Measurements from ENCODE around the gene LIN28B.
A peak's percentile ranks its signal among the peaks of the same experiment; 100 is the strongest.
"Not testable (repeated sequence)": the region's sequence is repeated elsewhere in the genome, so short reads cannot be mapped to it uniquely, and the experiment has no call there.

The LIN28B gene

DNA sequence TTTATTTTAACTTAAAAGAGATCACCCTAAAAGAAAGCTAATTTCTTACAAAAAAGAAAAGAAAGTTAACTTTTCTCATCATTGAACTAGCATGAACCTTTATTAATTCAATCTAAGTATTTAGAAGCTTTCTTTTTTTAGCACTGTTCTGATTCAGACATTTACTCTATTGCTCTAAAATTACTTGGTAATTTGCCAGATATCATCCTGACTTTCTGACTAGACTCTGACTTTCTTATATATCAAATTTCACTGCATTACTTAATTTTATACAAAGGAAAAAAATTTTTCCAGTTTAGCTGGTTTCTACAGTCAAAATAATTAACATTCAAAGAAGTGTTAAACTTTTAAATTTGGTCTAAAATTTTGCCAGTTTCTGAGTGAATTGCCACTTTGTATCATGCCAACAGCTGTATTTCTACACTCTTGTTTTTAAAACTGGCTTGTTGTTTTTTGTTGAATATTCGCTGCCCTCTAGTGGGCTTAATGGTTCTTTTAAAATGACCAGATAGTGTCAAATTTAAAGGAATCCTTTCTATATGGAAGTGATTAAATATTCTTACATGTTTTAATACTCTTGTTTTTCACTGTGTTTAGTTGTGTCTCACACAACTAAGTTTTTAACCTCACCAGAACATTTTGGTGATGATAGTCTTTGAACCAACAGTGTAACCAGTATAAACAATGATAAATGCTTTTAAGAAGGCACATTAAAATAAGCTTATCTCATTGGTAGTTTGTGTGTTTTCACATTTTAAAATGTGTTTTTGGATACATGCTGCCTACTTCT lies 120.9 kb downstream of the LIN28B start:
- H3K9me3 ChIP-seq = no peaks in the 10 kb centered on the region
- no peaks in the 10 kb centered on the region for H3K4me1 ChIP-seq
- no peak overlapping the region for H3K4me3 ChIP-seq
- H3K36me3 ChIP-seq = no peaks in the 10 kb centered on the region
- TF ChIP-seq, protein P1, sequence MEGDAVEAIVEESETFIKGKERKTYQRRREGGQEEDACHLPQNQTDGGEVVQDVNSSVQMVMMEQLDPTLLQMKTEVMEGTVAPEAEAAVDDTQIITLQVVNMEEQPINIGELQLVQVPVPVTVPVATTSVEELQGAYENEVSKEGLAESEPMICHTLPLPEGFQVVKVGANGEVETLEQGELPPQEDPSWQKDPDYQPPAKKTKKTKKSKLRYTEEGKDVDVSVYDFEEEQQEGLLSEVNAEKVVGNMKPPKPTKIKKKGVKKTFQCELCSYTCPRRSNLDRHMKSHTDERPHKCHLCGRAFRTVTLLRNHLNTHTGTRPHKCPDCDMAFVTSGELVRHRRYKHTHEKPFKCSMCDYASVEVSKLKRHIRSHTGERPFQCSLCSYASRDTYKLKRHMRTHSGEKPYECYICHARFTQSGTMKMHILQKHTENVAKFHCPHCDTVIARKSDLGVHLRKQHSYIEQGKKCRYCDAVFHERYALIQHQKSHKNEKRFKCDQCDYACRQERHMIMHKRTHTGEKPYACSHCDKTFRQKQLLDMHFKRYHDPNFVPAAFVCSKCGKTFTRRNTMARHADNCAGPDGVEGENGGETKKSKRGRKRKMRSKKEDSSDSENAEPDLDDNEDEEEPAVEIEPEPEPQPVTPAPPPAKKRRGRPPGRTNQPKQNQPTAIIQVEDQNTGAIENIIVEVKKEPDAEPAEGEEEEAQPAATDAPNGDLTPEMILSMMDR (IDR thresholded peaks at IDR 0.05) = peak; percentile 24 to 30
- no peak for DNase-seq
- no peaks in the 10 kb centered on the region for H3K27me3 ChIP-seq
- intact Hi-C loops (cut with DNase I; ENCODE audit: low total_unique reads) = no loop called here
- H3K27ac ChIP-seq = no peak overlapping the region

DNA sequence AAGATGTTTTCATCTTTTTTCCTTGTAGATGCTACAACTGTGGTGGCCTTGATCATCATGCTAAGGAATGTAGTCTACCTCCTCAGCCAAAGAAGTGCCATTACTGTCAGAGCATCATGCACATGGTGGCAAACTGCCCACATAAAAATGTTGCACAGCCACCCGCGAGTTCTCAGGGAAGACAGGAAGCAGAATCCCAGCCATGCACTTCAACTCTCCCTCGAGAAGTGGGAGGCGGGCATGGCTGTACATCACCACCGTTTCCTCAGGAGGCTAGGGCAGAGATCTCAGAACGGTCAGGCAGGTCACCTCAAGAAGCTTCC lies 121.4 kb downstream of the LIN28B start:
- intact Hi-C loops (cut with DNase I; ENCODE audit: low total_unique reads) = no loop called here
- DNase-seq = no peak
- Histone ChIP-seq H3K36me3 (no peaks in the 10 kb centered on the region), H3K9me3 (no peaks in the 10 kb centered on the region), H3K4me3 (no peak overlapping the region), H3K27ac (no peak overlapping the region), H3K4me1 (no peaks in the 10 kb centered on the region), H3K27me3 (no peaks in the 10 kb centered on the region)
- TF ChIP-seq, protein P1 (IDR thresholded peaks at IDR 0.05) = no peak

DNA sequence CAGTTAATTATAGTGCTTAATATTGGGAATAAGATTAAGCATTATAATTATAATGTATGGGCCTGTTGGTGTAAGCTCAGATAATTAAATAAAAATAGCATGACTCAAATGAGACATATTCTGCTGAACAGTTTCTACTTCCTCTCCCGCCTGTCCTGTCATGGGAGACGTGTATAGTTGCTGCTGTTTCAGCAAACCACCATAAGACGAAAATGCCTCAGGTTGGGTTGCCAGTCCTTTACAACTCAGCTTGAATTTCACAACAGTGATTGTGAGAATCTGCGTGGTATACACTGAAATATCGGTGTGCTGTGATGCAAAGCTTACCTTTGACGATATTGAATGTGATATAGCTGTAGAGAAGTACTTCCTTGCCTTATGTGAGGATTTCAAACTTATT lies 123.4 kb downstream of the LIN28B start:
- TF ChIP-seq, protein P1 (IDR thresholded peaks at IDR 0.05) = no peak
- no peak for DNase-seq
- Histone ChIP-seq H3K27me3 (no peaks in the 10 kb centered on the region), H3K9me3 (no peaks in the 10 kb centered on the region), H3K27ac (no peak overlapping the region), H3K4me1 (no peaks in the 10 kb centered on the region), H3K4me3 (no peak overlapping the region), H3K36me3 (no peaks in the 10 kb centered on the region)
- intact Hi-C loops (cut with DNase I; ENCODE audit: low total_unique reads) = no loop called here

DNA sequence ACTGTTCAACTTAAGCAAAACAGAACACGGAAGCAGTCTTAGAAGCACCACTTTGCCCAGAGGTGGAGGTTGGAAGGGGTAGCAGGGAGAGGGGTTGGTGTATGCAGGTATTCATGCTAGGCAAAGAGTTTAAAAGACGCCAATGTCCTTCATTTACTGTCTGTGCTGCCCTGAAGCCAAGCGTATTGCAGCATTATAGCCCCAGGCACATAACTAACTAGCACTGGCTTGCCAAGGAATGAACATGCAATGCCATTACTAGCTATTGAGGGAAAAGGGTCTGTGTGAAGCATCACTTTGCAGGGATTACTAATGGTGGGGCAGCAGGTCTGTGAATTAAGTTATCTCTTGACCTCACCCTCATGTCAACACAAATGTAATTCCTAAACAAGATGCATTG lies 124.8 kb downstream of the LIN28B start:
- H3K27me3 ChIP-seq; H3K36me3 ChIP-seq; H3K4me1 ChIP-seq; intact Hi-C loops (cut with DNase I; ENCODE audit: low total_unique reads); H3K9me3 ChIP-seq; DNase-seq; H3K27ac ChIP-seq; H3K4me3 ChIP-seq: not testable (repeated sequence)

DNA sequence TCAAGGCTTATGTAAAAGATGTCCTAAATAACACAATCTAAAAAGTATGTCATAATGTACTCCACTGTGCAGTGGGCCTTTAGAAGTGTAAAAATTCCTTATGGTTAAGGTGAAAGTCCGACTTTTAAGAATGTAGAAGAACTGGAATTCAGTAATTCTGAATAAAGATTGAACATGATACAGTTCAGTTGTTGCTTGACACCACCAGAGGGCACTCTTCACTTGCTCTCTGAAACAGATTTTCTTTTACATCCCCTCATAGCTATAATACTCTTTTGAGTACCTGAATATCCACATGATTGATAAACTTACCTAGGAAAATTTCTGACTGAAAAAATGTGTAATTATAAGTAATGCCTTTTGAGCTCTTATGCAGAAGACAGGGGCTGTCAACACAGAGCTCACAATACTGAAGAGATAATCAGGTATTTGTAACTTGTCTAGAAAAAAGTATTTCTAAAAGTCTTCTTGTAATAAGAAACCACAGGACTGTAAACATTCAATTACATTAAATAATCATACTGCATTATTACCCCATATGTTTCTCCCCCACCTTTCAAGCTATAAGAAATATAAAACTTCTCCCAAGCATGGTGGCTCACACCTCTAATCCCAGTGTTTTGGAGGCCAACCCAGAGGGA lies 130.8 kb downstream of the LIN28B start:
- DNase-seq = no peak
- intact Hi-C loops (cut with DNase I; ENCODE audit: low total_unique reads) = loop anchor here (5.0 kb wide), 1 partner anchor 315 kb away; the partner anchor contains the start of gene PREP

More for the DNA sequence above, 130.8 kb downstream of the LIN28B start:
- Histone ChIP-seq H3K4me1 (no peaks in the 10 kb centered on the region), H3K4me3 (no peak overlapping the region), H3K9me3 (no peaks in the 10 kb centered on the region), H3K36me3 (no peaks in the 10 kb centered on the region), H3K27ac (no peak overlapping the region), H3K27me3 (no peaks in the 10 kb centered on the region)
- TF ChIP-seq, protein P1 (IDR thresholded peaks at IDR 0.05) = peak; percentile 62 to 77

All from tibial artery (tissue), 4 donors.